ENCODE measurements around the gene POLR1G. TPM values are rescaled to one million over a fixed set of nuclear protein-coding genes. Genes with fewer than 3 reads are reported as not detected.

Gene POLR1G
- total and polyA plus RNA-seq, 9 of the 15 experiments (the other 6 are each of a cell fraction or from before 2014, with no cell fraction given), result 3.0 to 50.1 (median 27.4) TPM

DNA sequence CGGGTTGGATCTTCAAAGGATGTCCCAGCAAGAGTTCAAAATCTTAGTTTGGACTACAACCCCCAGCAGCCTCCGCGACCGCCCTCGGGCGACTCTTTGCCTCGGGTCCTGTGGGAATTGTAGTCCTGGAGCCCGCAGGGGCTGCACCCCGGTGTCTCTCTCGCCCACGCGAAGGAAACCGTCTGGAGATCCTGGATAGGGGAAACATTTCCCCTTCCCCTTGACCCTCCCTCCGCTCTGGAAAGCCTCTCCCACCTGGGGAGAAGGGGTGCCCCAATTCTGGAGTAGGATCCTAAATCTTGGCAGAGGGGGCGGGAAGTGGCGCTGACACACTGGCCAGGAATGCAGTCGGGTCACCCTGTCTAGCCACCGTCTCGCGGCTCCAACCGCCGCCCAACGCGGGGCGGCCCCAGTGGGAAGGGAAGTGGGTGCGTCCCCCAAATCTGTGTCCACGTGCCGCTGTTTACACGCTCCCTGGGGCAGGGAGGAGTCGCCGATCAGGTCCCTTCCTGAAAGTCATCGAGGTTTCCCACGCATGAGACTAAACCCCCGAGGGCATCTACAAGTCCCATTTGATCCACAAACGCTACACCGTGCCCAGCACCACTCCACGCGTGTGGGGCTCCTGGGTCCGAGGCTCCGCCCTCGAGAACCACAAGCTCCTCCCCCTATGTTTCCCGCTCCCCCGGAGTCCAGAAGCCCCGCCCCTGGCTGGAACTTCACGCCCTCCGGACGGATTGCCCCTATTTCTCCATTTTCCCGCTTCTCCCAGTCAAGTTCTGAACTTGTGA lies 814 bp upstream of the POLR1G start (continued):
- TF ChIP-seq ZBED1 (IDR thresholded peaks at IDR 0.05), result no peak
- TF ChIP-seq, protein P1, sequence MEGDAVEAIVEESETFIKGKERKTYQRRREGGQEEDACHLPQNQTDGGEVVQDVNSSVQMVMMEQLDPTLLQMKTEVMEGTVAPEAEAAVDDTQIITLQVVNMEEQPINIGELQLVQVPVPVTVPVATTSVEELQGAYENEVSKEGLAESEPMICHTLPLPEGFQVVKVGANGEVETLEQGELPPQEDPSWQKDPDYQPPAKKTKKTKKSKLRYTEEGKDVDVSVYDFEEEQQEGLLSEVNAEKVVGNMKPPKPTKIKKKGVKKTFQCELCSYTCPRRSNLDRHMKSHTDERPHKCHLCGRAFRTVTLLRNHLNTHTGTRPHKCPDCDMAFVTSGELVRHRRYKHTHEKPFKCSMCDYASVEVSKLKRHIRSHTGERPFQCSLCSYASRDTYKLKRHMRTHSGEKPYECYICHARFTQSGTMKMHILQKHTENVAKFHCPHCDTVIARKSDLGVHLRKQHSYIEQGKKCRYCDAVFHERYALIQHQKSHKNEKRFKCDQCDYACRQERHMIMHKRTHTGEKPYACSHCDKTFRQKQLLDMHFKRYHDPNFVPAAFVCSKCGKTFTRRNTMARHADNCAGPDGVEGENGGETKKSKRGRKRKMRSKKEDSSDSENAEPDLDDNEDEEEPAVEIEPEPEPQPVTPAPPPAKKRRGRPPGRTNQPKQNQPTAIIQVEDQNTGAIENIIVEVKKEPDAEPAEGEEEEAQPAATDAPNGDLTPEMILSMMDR (IDR thresholded peaks at IDR 0.05 in 2 of 3, conservative IDR thresholded peaks at IDR 0.05 in 1 of 3; ENCODE audit: insufficient read depth in 2 of 3, low read depth in 1 of 3, low read length in 3 of 3), result peak in 1 of 3 experiments; percentile 11; a peak in 1 of 6 replicates
- no peak for TF ChIP-seq STAT5B (CRISPR knock-in tag; IDR thresholded peaks at IDR 0.05)
- TF ChIP-seq RFX1 (IDR thresholded peaks at IDR 0.05), result no peak
- peak; percentile 51 for TF ChIP-seq SUPT5H (IDR thresholded peaks at IDR 0.05)
- TF ChIP-seq, protein P2, sequence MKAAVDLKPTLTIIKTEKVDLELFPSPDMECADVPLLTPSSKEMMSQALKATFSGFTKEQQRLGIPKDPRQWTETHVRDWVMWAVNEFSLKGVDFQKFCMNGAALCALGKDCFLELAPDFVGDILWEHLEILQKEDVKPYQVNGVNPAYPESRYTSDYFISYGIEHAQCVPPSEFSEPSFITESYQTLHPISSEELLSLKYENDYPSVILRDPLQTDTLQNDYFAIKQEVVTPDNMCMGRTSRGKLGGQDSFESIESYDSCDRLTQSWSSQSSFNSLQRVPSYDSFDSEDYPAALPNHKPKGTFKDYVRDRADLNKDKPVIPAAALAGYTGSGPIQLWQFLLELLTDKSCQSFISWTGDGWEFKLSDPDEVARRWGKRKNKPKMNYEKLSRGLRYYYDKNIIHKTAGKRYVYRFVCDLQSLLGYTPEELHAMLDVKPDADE (conservative IDR thresholded peaks at IDR 0.05; ENCODE audit: control insufficient read depth, low read depth, low read length), result peak; percentile 97

DNA sequence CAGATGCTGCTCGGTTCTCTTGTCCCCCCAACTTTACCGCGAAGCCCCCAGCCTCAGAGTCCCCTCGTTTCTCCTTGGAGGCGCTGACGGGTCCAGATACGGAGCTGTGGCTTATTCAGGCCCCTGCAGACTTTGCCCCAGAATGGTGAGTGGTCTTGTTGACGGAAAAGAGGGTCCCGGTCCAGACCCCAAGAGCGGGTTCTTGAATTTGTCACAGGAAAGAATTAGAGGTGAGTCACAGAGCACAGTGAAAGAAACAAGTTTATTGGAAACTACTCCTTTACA lies 589 bp downstream of the POLR1G start:
- H3K27me3 ChIP-seq (ENCODE audit: control insufficient read depth in 2 of 2, insufficient read depth in 2 of 2, low read length in 2 of 2), result no peaks in the 10 kb centered on the region
- H3K9ac ChIP-seq (ENCODE audit: insufficient read depth in 1 of 2, low read depth in 2 of 2, low read length in 2 of 2), result peak overlapping the region; percentile 96 to 97
- peaks cover 47% of the 10 kb centered on the region for H3K79me2 ChIP-seq (ENCODE audit: control insufficient read depth, insufficient read depth, low read length)
- WGBS (ENCODE audit: insufficient coverage, low coverage, missing lambda C conversion rate), result 0% methylated on average over 10 of the region's 10 CpGs
- no peaks in the 10 kb centered on the region for H3K9me3 ChIP-seq (replicated peaks; ENCODE audit: control insufficient read depth, insufficient read depth, low read depth, low read length)
- in situ Hi-C loops (cut with MboI), result no loop called here
- H2AFZ ChIP-seq (ENCODE audit: low read depth, low read length), result peak overlapping the region; percentile 99; the same call in 1 of the 2 replicates
- H4K20me1 ChIP-seq (replicated peaks; ENCODE audit: control insufficient read depth, insufficient read depth, low read length), result no peaks in the 10 kb centered on the region
- intact Hi-C loops (cut with micrococcal nuclease), result no loop called here
- peaks cover 22 to 60% of the 10 kb centered on the region in 2 experiments; a peak in 4 of 5 replicates for H3K4me1 ChIP-seq (replicated peaks in 1 of 2; ENCODE audit: control insufficient read depth in 2 of 2, insufficient read depth in 2 of 2, low read length in 2 of 2)
- DNase-seq (ENCODE audit: extremely low read depth in 1 of 4, low spot score in 3 of 4), result no peak
- BruUV-seq (replicated peaks), result no TSS peak
- TF ChIP-seq ZBTB7A (IDR thresholded peaks at IDR 0.05; ENCODE audit: borderline replicate concordance, control insufficient read depth, low read depth, low read length) (peak; percentile 27; the same call in 1 of the 2 replicates), ZBTB8A (IDR thresholded peaks at IDR 0.05; ENCODE audit: partially characterized antibody) (no peak), ZNF263 (CRISPR knock-in tag; IDR thresholded peaks at IDR 0.05; ENCODE audit: borderline replicate concordance) (no peak)
- peaks cover 28% of the 10 kb centered on the region; the same call in 2 of the 3 replicates for H3K36me3 ChIP-seq (ENCODE audit: control insufficient read depth, insufficient read depth, low read length)
- peak overlapping the region; percentile 78 for H3K4me3 ChIP-seq
- no peak for FAIRE-seq
- H3K9me1 ChIP-seq (ENCODE audit: control insufficient read depth, insufficient read depth, low read length), result no peaks in the 10 kb centered on the region
- peak overlapping the region; percentile 91 for H3K4me2 ChIP-seq (ENCODE audit: insufficient read depth, low read length)
- H3K27ac ChIP-seq (ENCODE audit: extremely low read depth, low read depth, low read length), result peak overlapping the region; percentile 98
- POLR2A ChIA-PET, result interaction anchor here (0.6 to 1.7 kb wide), 4 partner anchors 13 to 68 kb away, joined by 3 to 8 read pairs (median 4); partner anchors contain the start of gene ERCC1
- CTCF ChIA-PET (ENCODE audit: low intra/inter-chr PET ratio), result no interaction called here
- ATAC-seq, result no peak

Measured in K562 (cell line).